ENCODE results near the gene TNNC1.

Gene TNNC1

GRCh38 chr3:52487050-52487787 is 33.4 kb upstream of the TNNC1 start:
- Histone ChIP-seq H2AFZ (ENCODE audit: low read depth, low read length) (no peak overlapping the region), H3K36me3 (replicated peaks; ENCODE audit: low read depth, low read length) (peaks cover 38% of the 10 kb centered on the region), H3K27me3 (ENCODE audit: low read depth, low read length) (no peaks in the 10 kb centered on the region), H4K20me1 (ENCODE audit: insufficient read depth, low read length) (no peaks in the 10 kb centered on the region), H3K9me3 (ENCODE audit: insufficient read depth, low read length) (no peaks in the 10 kb centered on the region), H3K4me1 (ENCODE audit: low read length) (no peaks in the 10 kb centered on the region), H3K4me3 (ENCODE audit: low read length) (no peak overlapping the region), H3K4me2 (ENCODE audit: low read length) (no peak overlapping the region), H3K9ac (ENCODE audit: low read length) (no peak overlapping the region), H3K27ac (ENCODE audit: low read length) (no peak overlapping the region), H3K79me2 (ENCODE audit: low read length) (no peaks in the 10 kb centered on the region)
- TF ChIP-seq, protein P1, sequence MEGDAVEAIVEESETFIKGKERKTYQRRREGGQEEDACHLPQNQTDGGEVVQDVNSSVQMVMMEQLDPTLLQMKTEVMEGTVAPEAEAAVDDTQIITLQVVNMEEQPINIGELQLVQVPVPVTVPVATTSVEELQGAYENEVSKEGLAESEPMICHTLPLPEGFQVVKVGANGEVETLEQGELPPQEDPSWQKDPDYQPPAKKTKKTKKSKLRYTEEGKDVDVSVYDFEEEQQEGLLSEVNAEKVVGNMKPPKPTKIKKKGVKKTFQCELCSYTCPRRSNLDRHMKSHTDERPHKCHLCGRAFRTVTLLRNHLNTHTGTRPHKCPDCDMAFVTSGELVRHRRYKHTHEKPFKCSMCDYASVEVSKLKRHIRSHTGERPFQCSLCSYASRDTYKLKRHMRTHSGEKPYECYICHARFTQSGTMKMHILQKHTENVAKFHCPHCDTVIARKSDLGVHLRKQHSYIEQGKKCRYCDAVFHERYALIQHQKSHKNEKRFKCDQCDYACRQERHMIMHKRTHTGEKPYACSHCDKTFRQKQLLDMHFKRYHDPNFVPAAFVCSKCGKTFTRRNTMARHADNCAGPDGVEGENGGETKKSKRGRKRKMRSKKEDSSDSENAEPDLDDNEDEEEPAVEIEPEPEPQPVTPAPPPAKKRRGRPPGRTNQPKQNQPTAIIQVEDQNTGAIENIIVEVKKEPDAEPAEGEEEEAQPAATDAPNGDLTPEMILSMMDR (IDR thresholded peaks at IDR 0.05; ENCODE audit: low read depth, low read length), result no peak
- no peak for TF ChIP-seq EZH2phosphoT487 (IDR thresholded peaks at IDR 0.05; ENCODE audit: low read depth)

DNA sequence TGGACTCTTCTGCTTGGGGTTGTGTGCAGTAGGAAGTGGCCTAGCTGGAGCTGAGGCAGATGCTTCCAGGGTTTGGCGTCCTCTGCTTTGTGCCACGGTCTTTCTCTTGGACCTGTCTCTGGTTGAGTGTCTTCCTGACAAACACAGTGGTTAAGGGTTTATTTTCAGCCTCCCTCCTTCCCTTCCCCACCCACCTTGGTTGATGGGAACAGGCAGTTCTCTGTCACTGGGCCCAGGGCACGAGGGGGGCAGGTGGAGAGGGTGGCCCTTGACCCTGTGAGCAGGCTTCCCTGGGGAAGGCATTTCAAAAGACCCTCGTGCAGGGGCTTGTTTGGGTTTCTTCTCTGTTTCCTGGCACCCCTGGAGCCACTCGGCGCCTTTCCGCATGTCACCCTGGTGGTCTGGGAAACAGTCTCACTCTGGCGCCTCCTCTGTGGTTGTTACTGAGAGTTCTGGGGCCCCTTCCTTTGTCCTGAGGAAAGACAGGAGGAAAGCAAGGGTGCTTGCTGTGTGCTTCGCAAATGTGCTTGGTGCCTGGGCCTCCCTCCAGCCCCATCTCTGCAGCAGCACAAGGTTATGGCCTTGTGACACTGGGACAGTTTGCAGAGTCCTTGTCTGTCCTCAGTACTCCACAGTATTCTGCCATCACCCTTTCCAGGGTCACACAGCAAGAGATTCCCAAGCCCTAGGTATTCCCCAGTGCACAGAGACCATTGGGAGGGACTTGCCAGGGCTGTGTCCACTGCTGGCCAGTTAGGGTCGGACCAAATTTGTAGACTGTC is 31.0 kb upstream of the TNNC1 start:
- Histone ChIP-seq H3K9ac (ENCODE audit: low read length) (no peak overlapping the region), H3K9me3 (ENCODE audit: insufficient read depth, low read length) (no peaks in the 10 kb centered on the region), H4K20me1 (ENCODE audit: insufficient read depth, low read length) (no peaks in the 10 kb centered on the region), H3K79me2 (ENCODE audit: low read length) (no peaks in the 10 kb centered on the region), H2AFZ (ENCODE audit: low read depth, low read length) (no peak overlapping the region), H3K27ac (ENCODE audit: low read length) (no peak overlapping the region), H3K27me3 (ENCODE audit: low read depth, low read length) (no peaks in the 10 kb centered on the region), H3K4me2 (ENCODE audit: low read length) (no peak overlapping the region), H3K36me3 (replicated peaks; ENCODE audit: low read depth, low read length) (peaks cover 40% of the 10 kb centered on the region), H3K4me3 (ENCODE audit: low read length) (no peak overlapping the region), H3K4me1 (ENCODE audit: low read length) (no peaks in the 10 kb centered on the region)
- TF ChIP-seq, protein P1 (IDR thresholded peaks at IDR 0.05; ENCODE audit: low read depth, low read length), result no peak
- no peak for TF ChIP-seq EZH2phosphoT487 (IDR thresholded peaks at IDR 0.05; ENCODE audit: low read depth)

DNA sequence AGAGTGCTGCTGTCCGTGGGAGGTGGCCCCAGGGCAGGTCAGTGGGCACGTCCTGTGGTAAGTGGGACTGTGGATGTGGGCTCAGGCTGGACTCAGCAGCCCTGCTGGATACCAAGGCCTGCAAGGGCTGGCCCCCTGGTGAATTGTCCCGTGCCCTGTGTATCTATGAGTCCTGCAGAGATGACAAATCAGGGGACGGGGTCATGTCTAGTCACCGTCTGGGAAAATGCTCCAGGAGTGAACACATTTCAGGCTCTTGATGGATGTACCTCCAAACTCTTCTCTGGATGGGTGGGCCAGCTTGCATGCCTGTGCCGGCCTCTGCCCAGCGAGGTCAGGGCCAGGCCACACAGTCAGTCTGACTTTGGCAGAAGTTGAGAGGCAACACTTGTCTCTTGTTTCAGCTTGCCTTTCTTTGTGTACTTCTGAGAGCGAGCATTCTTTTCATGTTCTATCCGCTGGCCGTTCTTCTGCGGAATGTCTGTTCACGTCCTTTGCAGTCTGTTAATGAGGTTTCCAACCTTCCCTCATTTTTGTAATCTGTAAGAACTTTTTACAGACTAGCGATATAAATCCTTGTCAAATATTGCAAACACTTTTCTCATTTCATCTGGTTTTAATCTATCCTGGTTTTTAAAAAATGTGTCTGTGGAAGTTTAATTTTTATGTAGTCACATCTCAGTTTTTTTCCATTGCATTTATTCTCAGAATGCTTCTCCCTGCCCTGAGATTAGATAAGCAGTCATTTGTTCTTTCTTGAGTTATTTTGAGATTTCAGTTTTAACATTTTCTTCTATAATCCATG is 29.9 kb upstream of the TNNC1 start:
- no peak for TF ChIP-seq EZH2phosphoT487 (IDR thresholded peaks at IDR 0.05; ENCODE audit: low read depth)
- TF ChIP-seq, protein P1 (IDR thresholded peaks at IDR 0.05; ENCODE audit: low read depth, low read length), result no peak
- Histone ChIP-seq H3K4me1 (ENCODE audit: low read length) (no peaks in the 10 kb centered on the region), H3K9me3 (ENCODE audit: insufficient read depth, low read length) (no peaks in the 10 kb centered on the region), H3K27ac (ENCODE audit: low read length) (no peak overlapping the region), H4K20me1 (ENCODE audit: insufficient read depth, low read length) (no peaks in the 10 kb centered on the region), H2AFZ (ENCODE audit: low read depth, low read length) (no peak overlapping the region), H3K4me3 (ENCODE audit: low read length) (no peak overlapping the region), H3K79me2 (ENCODE audit: low read length) (no peaks in the 10 kb centered on the region), H3K27me3 (ENCODE audit: low read depth, low read length) (no peaks in the 10 kb centered on the region), H3K4me2 (ENCODE audit: low read length) (no peak overlapping the region), H3K36me3 (replicated peaks; ENCODE audit: low read depth, low read length) (peaks cover 41% of the 10 kb centered on the region), H3K9ac (ENCODE audit: low read length) (no peak overlapping the region)

DNA sequence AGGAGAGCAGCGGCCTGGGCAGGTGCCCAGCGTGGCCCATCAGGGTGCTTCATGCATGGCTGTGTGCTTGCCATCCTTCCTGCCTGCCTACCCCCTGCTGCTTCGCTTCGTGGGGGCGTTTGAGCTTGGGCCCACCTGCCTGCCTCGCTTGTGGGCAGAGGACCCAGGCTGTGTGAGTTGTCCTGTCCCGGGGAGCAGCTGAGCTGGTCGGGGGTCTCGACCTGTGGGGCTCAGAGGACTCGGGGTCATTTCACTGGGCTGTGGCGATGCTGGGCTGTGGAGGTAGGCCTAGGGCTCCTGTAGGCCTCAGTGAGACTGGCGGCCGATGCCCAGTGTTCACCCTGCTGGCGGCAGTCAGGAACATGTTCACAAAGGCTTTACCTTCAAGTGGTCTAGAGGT is 29.2 kb upstream of the TNNC1 start:
- H3K36me3 ChIP-seq (replicated peaks; ENCODE audit: low read depth, low read length), result peaks cover 48% of the 10 kb centered on the region
- no peak overlapping the region for H3K4me2 ChIP-seq (ENCODE audit: low read length)
- no peak overlapping the region for H3K27ac ChIP-seq (ENCODE audit: low read length)
- no peaks in the 10 kb centered on the region for H3K27me3 ChIP-seq (ENCODE audit: low read depth, low read length)
- no peaks in the 10 kb centered on the region for H3K4me1 ChIP-seq (ENCODE audit: low read length)
- TF ChIP-seq, protein P1 (IDR thresholded peaks at IDR 0.05; ENCODE audit: low read depth, low read length), result no peak
- TF ChIP-seq EZH2phosphoT487 (IDR thresholded peaks at IDR 0.05; ENCODE audit: low read depth), result no peak
- no peaks in the 10 kb centered on the region for H4K20me1 ChIP-seq (ENCODE audit: insufficient read depth, low read length)
- no peak overlapping the region for H3K9ac ChIP-seq (ENCODE audit: low read length)
- H3K4me3 ChIP-seq (ENCODE audit: low read length), result no peak overlapping the region
- H3K9me3 ChIP-seq (ENCODE audit: insufficient read depth, low read length), result no peaks in the 10 kb centered on the region
- H3K79me2 ChIP-seq (ENCODE audit: low read length), result no peaks in the 10 kb centered on the region
- no peak overlapping the region for H2AFZ ChIP-seq (ENCODE audit: low read depth, low read length)

Data from OCI-LY3 (cell line).